Gastroesophageal sphincter (tissue), 3 donors: ENCODE results near the gene ZNF653.

ENCODE experiments used
- CTCF ChIP-seq, 4 experiments: fragments of 200-600 bp in 2 of 4; fragments of 450-650 bp in 2 of 4; sonication (generic) in 1 of 4; IDR thresholded peaks; one replicate each; pipeline ENCODE4 v1.5.1; 2017 to 2019; ENCODE audit warnings: antibody characterized with exemption in 4 of 4, mild to moderate bottlenecking in 2 of 4, moderate library complexity in 2 of 4
- EP300 ChIP-seq: sonication (generic); formaldehyde crosslinking; IDR thresholded peaks from one replicate; pipeline ENCODE4 v1.6.1; 2017; ENCODE audit warnings: antibody characterized with exemption, mild to moderate bottlenecking
- POLR2A ChIP-seq, 2 donors: fragments of 450-650 bp; IDR thresholded peaks; one replicate each; pipeline ENCODE4 v1.6.1; 2017; ENCODE audit warnings: antibody characterized with exemption in 2 of 2, mild to moderate bottlenecking in 2 of 2, moderate library complexity in 1 of 2
- POLR2AphosphoS5 ChIP-seq: sonication (generic); formaldehyde crosslinking; IDR thresholded peaks from one replicate; pipeline ENCODE4 v1.6.1; 2017; ENCODE audit warnings: antibody characterized with exemption

- no peak for TF ChIP-seq POLR2A (IDR thresholded peaks at IDR 0.05)
- no peak for TF ChIP-seq CTCF (IDR thresholded peaks at IDR 0.05)
- no peak for TF ChIP-seq POLR2AphosphoS5
- TF ChIP-seq EP300, result no peak
Observed at GRCh38 chr19:11494634-11495285, 10.9 kb downstream of the ZNF653 start.
